Stimulated activated naive CD8-positive, alpha-beta T cell treated with anti-CD3 and anti-CD28 coated beads, Interleukin-15, amount 100 ng/mL, for 72 hours (primary cell): ENCODE data around the gene EPHA5.

Experiments
- ATAC-seq: fragments of 150-1000 bp; cut with Tn5 transposase; 2 replicates; pipeline ENCODE4 v1.10.0; 2021; ENCODE audit warnings: mild to moderate bottlenecking, moderate library complexity
- DNase-seq, 2 donors: peaks; one replicate each; pipeline ENCODE4 v3.0.0; 2021 to 2022
- H3K27ac Mint-ChIP-seq, 2 donors: one replicate each; pipeline ENCODE4 v1.8.0; 2022; ENCODE audit warnings: mild to moderate bottlenecking in 2 of 2, mixed read lengths in 2 of 2, moderate library complexity in 2 of 2
- H3K27me3 Mint-ChIP-seq: one replicate; pipeline ENCODE4 v1.8.0; 2022; ENCODE audit warnings: mixed read lengths
- H3K4me1 Mint-ChIP-seq: one replicate; pipeline ENCODE4 v1.8.0; 2022; ENCODE audit warnings: mild to moderate bottlenecking, mixed read lengths
- H3K4me3 Mint-ChIP-seq, 2 donors: one replicate each; pipeline ENCODE4 v1.8.0; 2022; ENCODE audit warnings: mild to moderate bottlenecking in 2 of 2, mixed read lengths in 2 of 2, moderate library complexity in 1 of 2
- H3K9me3 Mint-ChIP-seq, 2 donors: one replicate each; pipeline ENCODE4 v1.8.0; 2022; ENCODE audit warnings: mixed read lengths in 2 of 2

EPHA5 gene

GRCh38 chr4:65391382-65391781, 278.9 kb downstream of the EPHA5 start:
- H3K27ac Mint-ChIP-seq = no peak overlapping the region
- no peaks in the 10 kb centered on the region for H3K27me3 Mint-ChIP-seq
- H3K4me3 Mint-ChIP-seq = no peak overlapping the region
- peaks cover 14 to 17% of the 10 kb centered on the region in 2 donors for H3K9me3 Mint-ChIP-seq
- DNase-seq = no peak
- H3K4me1 Mint-ChIP-seq = no peaks in the 10 kb centered on the region
- no peak for ATAC-seq

DNA sequence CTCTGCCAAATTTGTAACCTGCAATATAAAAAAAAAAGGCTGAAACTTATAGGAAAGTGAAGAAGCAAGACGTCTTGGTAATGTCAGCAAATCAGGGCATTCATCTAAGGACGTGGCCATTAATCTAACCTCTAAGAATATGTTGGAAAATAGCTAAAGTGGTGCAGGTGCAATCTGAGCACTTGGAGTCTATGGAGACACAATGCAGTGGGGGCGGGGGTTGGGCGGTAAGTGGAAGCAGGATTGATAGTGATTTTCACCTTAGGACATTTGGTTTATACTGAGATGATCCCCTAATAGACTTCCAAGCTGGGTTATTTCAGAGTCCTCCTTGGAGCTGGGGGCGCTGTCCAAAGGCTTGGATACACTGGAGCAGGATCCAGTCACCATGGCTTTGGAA, 283.4 kb downstream of the EPHA5 start:
- Mint-ChIP-seq H3K4me3 (no peak overlapping the region), H3K27ac (no peak overlapping the region), H3K27me3 (no peaks in the 10 kb centered on the region), H3K4me1 (no peaks in the 10 kb centered on the region), H3K9me3 (peaks cover 13% of the 10 kb centered on the region in 2 donors)
- ATAC-seq = no peak
- DNase-seq = no peak

GRCh38 chr4:65383589-65384305, 286.5 kb downstream of the EPHA5 start:
- DNase-seq = no peak
- H3K27ac Mint-ChIP-seq = no peak overlapping the region

GRCh38 chr4:65381648-65382047, 288.6 kb downstream of the EPHA5 start:
- no peaks in the 10 kb centered on the region for H3K4me1 Mint-ChIP-seq
- no peaks in the 10 kb centered on the region for H3K27me3 Mint-ChIP-seq
- no peak overlapping the region for H3K4me3 Mint-ChIP-seq
- peaks cover 0 to 6% of the 10 kb centered on the region in 2 donors for H3K9me3 Mint-ChIP-seq
- ATAC-seq (no peak), DNase-seq (no peak)
- H3K27ac Mint-ChIP-seq = no peak overlapping the region

More at GRCh38 chr4:65383589-65384305, 286.5 kb downstream of the EPHA5 start:
- ATAC-seq = no peak
- Mint-ChIP-seq H3K4me1 (no peaks in the 10 kb centered on the region), H3K27me3 (no peaks in the 10 kb centered on the region), H3K4me3 (no peak overlapping the region), H3K9me3 (peaks cover 0 to 6% of the 10 kb centered on the region in 2 donors)

DNA sequence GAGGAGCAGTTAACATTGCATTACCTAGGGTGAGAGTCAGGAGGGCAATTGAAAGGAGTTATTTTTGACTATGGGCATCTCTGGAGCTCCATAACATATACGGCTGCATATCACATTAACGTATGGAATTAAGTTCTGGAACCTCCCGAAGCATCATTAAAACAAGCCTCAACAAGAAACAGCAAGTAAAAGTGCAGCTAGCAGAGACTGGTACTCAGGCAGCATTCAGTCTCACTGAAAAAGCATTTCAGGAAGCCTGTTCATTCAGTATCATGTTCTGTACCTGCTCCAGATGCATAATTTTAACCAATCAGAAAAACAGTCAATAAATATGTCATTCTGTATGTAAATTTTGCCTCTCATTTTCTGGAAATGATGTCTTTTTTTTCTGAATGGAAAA, 299.6 kb downstream of the EPHA5 start:
- ATAC-seq = no peak
- Mint-ChIP-seq H3K9me3 (peaks cover 0 to 5% of the 10 kb centered on the region in 2 donors), H3K4me3 (no peak overlapping the region), H3K27ac (no peak overlapping the region), H3K27me3 (no peaks in the 10 kb centered on the region), H3K4me1 (no peaks in the 10 kb centered on the region)
- no peak for DNase-seq

DNA sequence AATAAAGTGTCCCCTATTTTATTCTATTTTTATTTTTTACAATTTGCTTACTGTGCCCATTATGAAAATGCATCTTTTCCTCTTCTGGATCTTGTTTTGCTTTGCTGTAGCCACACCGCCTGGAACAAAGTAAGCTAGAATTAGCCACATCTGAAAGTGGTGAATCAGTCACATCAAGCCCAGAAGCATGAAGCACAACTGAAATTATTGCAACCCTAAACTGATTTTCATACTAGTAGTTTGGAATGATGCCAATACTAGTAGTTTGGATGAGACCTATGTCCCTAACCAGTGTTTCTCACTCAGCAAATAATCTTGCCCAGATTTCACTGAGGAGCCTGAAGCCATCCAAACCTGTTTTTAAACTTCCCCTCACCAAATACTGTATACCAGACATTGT, 303.0 kb downstream of the EPHA5 start:
- no peak overlapping the region for H3K27ac Mint-ChIP-seq
- no peaks in the 10 kb centered on the region for H3K4me1 Mint-ChIP-seq
- no peak overlapping the region for H3K4me3 Mint-ChIP-seq
- DNase-seq = no peak
- H3K27me3 Mint-ChIP-seq = no peaks in the 10 kb centered on the region
- no peak for ATAC-seq
- peaks cover 0 to 5% of the 10 kb centered on the region in 2 donors for H3K9me3 Mint-ChIP-seq

DNA sequence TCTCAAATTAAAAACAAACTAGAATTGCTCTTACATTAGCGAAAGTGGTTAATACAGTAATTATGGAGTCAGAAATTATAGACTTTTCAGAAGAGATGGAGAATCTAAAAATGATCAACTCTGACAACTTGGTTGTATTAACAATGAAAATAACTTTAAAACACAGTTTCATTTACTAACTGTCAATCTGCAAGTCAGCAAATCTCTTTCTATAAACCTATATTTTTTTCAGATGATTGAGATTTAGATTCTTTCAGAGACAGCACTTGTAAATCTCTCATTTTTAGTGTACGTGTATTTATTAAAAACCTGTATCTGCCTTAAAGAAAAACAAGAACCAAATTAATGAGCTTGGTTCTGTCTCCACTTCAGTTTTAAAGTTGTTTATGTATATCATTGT, 311.4 kb downstream of the EPHA5 start:
- DNase-seq (no peak), ATAC-seq (no peak)
- no peaks in the 10 kb centered on the region for H3K4me1 Mint-ChIP-seq
- peaks cover 0 to 7% of the 10 kb centered on the region in 2 donors for H3K9me3 Mint-ChIP-seq
- H3K27me3 Mint-ChIP-seq = no peaks in the 10 kb centered on the region
- no peak overlapping the region for H3K27ac Mint-ChIP-seq
- no peak overlapping the region for H3K4me3 Mint-ChIP-seq

- ATAC-seq (no peak), DNase-seq (no peak)
- no peaks in the 10 kb centered on the region for H3K9me3 Mint-ChIP-seq
- no peaks in the 10 kb centered on the region for H3K4me1 Mint-ChIP-seq
- no peak overlapping the region for H3K4me3 Mint-ChIP-seq
- no peaks in the 10 kb centered on the region for H3K27me3 Mint-ChIP-seq
- no peak overlapping the region for H3K27ac Mint-ChIP-seq
Observed at GRCh38 chr4:65353098-65353497, 317.2 kb downstream of the EPHA5 start.

DNA sequence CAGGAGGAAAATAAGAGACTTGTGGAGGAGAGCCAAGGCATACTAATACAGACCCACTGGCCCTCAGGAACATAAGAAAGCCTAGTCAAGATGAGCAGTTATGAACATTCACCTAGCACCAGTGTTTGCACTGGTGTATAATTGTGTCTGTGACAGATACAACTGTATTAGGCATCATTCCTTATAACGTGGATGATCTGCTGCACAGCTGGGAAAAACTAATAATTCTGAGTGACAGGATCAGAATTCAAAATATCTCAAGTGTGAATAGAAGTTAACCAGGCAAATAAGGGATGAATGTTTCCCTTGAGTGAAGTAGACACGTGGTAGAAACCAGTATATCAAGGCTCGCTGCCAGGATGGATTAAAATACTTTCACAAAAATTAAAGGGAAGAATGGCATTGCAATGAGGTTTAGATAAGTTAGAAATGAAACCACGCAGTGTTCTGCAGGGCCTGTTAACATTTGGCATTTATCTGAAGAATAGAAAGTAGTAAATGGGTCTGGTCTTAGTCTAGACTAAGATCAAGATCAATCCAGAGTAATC, 325.9 kb downstream of the EPHA5 start:
- H3K27ac Mint-ChIP-seq = no peak overlapping the region
- H3K4me3 Mint-ChIP-seq = no peak overlapping the region
- DNase-seq (no peak), ATAC-seq (no peak)
- H3K4me1 Mint-ChIP-seq = no peaks in the 10 kb centered on the region
- peaks cover 0 to 8% of the 10 kb centered on the region in 2 donors for H3K9me3 Mint-ChIP-seq
- no peaks in the 10 kb centered on the region for H3K27me3 Mint-ChIP-seq

DNA sequence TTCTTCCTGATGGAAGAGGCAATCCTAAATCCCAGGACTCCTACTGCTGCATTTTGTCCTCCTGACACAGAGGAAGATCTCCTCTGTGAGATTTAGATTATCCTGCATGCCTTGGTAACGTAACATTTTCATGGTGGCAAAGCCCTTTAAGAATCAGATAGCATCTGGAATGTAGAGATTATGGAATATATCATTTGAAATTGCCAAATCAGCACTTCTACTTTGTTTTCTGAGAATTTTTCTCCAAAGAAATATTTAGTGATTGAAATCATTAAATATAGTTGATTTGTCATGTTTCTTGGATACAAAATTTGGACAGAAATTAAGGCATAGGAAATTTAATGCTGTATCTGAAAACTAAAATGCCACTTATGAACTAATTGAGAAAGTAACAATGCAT, 326.9 kb downstream of the EPHA5 start:
- H3K4me3 Mint-ChIP-seq = no peak overlapping the region
- peaks cover 0 to 8% of the 10 kb centered on the region in 2 donors for H3K9me3 Mint-ChIP-seq
- no peak overlapping the region for H3K27ac Mint-ChIP-seq
- ATAC-seq = no peak
- H3K27me3 Mint-ChIP-seq = no peaks in the 10 kb centered on the region
- no peak for DNase-seq
- H3K4me1 Mint-ChIP-seq = no peaks in the 10 kb centered on the region

- DNase-seq (no peak), ATAC-seq (no peak)
- Mint-ChIP-seq H3K4me3 (no peak overlapping the region), H3K27ac (no peak overlapping the region), H3K4me1 (no peaks in the 10 kb centered on the region), H3K27me3 (no peaks in the 10 kb centered on the region), H3K9me3 (peaks cover 0 to 8% of the 10 kb centered on the region in 2 donors)
Observed at GRCh38 chr4:65341557-65341956, 328.7 kb downstream of the EPHA5 start.

GRCh38 chr4:65340382-65341109, 329.7 kb downstream of the EPHA5 start:
- no peaks in the 10 kb centered on the region for H3K27me3 Mint-ChIP-seq
- H3K9me3 Mint-ChIP-seq = peaks cover 0 to 8% of the 10 kb centered on the region in 2 donors
- DNase-seq = no peak
- no peak overlapping the region for H3K27ac Mint-ChIP-seq
- no peak overlapping the region for H3K4me3 Mint-ChIP-seq
- H3K4me1 Mint-ChIP-seq = no peaks in the 10 kb centered on the region
- no peak for ATAC-seq

GRCh38 chr4:65337371-65337770, 332.9 kb downstream of the EPHA5 start:
- H3K9me3 Mint-ChIP-seq = peaks cover 0 to 8% of the 10 kb centered on the region in 2 donors
- no peaks in the 10 kb centered on the region for H3K4me1 Mint-ChIP-seq
- H3K27me3 Mint-ChIP-seq = no peaks in the 10 kb centered on the region
- DNase-seq (no peak), ATAC-seq (no peak)
- no peak overlapping the region for H3K4me3 Mint-ChIP-seq
- no peak overlapping the region for H3K27ac Mint-ChIP-seq

DNA sequence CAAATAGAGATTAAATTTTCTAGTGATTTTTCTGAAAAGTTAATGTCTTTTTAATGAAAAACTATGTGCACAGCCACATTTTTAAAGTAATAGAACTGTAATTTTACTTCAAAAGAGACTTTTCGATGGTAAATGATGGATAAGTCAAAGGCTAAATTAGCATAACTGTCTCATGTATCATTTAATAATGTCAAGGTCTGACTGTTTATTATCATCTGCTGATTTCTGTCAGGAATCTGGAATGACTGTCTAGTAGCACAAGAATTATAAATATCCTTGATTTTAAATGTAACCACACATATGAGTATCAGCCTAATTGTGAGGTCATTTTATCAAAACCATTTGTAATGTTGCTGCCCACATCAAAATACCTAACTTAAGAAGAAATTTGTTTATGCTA, 333.8 kb downstream of the EPHA5 start:
- Mint-ChIP-seq H3K4me3 (no peak overlapping the region), H3K27ac (no peak overlapping the region)

DNA sequence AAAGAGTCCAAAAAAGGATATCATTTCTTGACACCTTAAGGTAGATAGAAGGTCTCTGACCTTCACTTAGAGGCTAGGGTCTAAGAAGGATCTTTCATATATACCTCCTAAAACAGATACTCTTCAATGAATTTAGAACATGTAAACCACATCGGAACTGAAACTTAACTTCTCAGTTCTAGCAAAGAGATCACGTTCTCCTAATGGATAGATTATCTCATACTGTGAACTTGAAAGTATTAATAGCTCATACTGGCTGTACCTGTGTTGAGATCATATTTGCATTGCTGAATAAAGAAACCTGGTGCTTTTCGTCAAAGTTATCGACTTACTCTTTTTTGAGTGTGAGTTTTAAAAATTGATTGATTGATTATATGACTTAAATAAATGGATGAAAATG, 353.8 kb downstream of the EPHA5 start:
- Mint-ChIP-seq H3K27me3 (no peaks in the 10 kb centered on the region), H3K27ac (no peak overlapping the region), H3K4me3 (no peak overlapping the region), H3K4me1 (no peaks in the 10 kb centered on the region), H3K9me3 (no peaks in the 10 kb centered on the region)
- ATAC-seq (no peak), DNase-seq (no peak)

More for the DNA sequence above, 333.8 kb downstream of the EPHA5 start:
- H3K4me1 Mint-ChIP-seq = no peaks in the 10 kb centered on the region
- ATAC-seq = no peak
- H3K9me3 Mint-ChIP-seq = peaks cover 0 to 8% of the 10 kb centered on the region in 2 donors
- H3K27me3 Mint-ChIP-seq = no peaks in the 10 kb centered on the region
- no peak for DNase-seq

- peaks cover 0 to 7% of the 10 kb centered on the region in 2 donors for H3K9me3 Mint-ChIP-seq
- H3K4me3 Mint-ChIP-seq = no peak overlapping the region
- DNase-seq = no peak
- no peaks in the 10 kb centered on the region for H3K4me1 Mint-ChIP-seq
- H3K27ac Mint-ChIP-seq = no peak overlapping the region
- H3K27me3 Mint-ChIP-seq = no peaks in the 10 kb centered on the region
- no peak for ATAC-seq
Observed at GRCh38 chr4:65311120-65311519, 359.2 kb downstream of the EPHA5 start.
